BE2C (cell line): ENCODE measurements around the gene PID1.

ENCODE experiments used
- DNase-seq: peaks from one replicate; pipeline ENCODE4 v3.0.0-alpha.2; 2020
- H3K27me3 ChIP-seq: fragments of 250-450 bp; sonication (Bioruptor Pico); 2 replicates; pipeline ENCODE4 v1.5.1; 2020; ENCODE audit warnings: mild to moderate bottlenecking
- H3K36me3 ChIP-seq: fragments of 250-450 bp; sonication (Bioruptor Pico); 2 replicates; pipeline ENCODE4 v1.5.1; 2020; ENCODE audit warnings: mild to moderate bottlenecking
- H3K4me1 ChIP-seq: fragments of 250-450 bp; sonication (Bioruptor Pico); 2 replicates; pipeline ENCODE4 v1.5.1; 2020
- H3K4me3 ChIP-seq: 2 replicates; pipeline ENCODE4 v1.5.1; 2011; ENCODE audit warnings: low read depth, low read length
- H3K9me3 ChIP-seq: fragments of 250-450 bp; sonication (Bioruptor Pico); 2 replicates; pipeline ENCODE4 v1.5.1; 2020
- CTCF ChIP-seq: IDR thresholded peaks from 2 replicates; pipeline ENCODE4 v1.5.1; 2012; ENCODE audit warnings: mild to moderate bottlenecking, low read depth, low read length

The PID1 gene

GRCh38 chr2:229300371-229300770 lies 29.3 kb upstream of the PID1 start:
- Histone ChIP-seq H3K27me3 (no peaks in the 10 kb centered on the region), H3K9me3 (no peaks in the 10 kb centered on the region), H3K4me3 (no peak overlapping the region), H3K36me3 (no peaks in the 10 kb centered on the region), H3K4me1 (no peaks in the 10 kb centered on the region)
- DNase-seq, result no peak
- no peak for TF ChIP-seq CTCF

GRCh38 chr2:229297247-229297646 lies 26.2 kb upstream of the PID1 start:
- Histone ChIP-seq H3K4me3 (no peak overlapping the region), H3K9me3 (no peaks in the 10 kb centered on the region), H3K36me3 (no peaks in the 10 kb centered on the region), H3K27me3 (no peaks in the 10 kb centered on the region), H3K4me1 (no peaks in the 10 kb centered on the region)
- no peak for TF ChIP-seq CTCF
- no peak for DNase-seq

GRCh38 chr2:229296536-229296935 lies 25.4 kb upstream of the PID1 start:
- no peak for DNase-seq
- H3K36me3 ChIP-seq, result no peaks in the 10 kb centered on the region
- no peak overlapping the region for H3K4me3 ChIP-seq
- H3K27me3 ChIP-seq, result no peaks in the 10 kb centered on the region
- no peaks in the 10 kb centered on the region for H3K9me3 ChIP-seq
- no peak for TF ChIP-seq CTCF
- no peaks in the 10 kb centered on the region for H3K4me1 ChIP-seq

- H3K9me3 ChIP-seq, result no peaks in the 10 kb centered on the region
- no peak for DNase-seq
- no peaks in the 10 kb centered on the region for H3K4me1 ChIP-seq
- no peak for TF ChIP-seq CTCF
- H3K27me3 ChIP-seq, result no peaks in the 10 kb centered on the region
- H3K4me3 ChIP-seq, result no peak overlapping the region
- no peaks in the 10 kb centered on the region for H3K36me3 ChIP-seq
Observed at GRCh38 chr2:229296016-229296415, 24.9 kb upstream of the PID1 start.

- Histone ChIP-seq H3K27me3 (no peaks in the 10 kb centered on the region), H3K9me3 (no peaks in the 10 kb centered on the region), H3K36me3 (no peaks in the 10 kb centered on the region), H3K4me1 (no peaks in the 10 kb centered on the region), H3K4me3 (no peak overlapping the region)
- TF ChIP-seq CTCF, result no peak
- no peak for DNase-seq
Observed at GRCh38 chr2:229287823-229288222, 16.7 kb upstream of the PID1 start.

- no peaks in the 10 kb centered on the region for H3K36me3 ChIP-seq
- H3K4me3 ChIP-seq, result no peak overlapping the region
- H3K4me1 ChIP-seq, result no peaks in the 10 kb centered on the region
- TF ChIP-seq CTCF, result no peak
- H3K27me3 ChIP-seq, result no peaks in the 10 kb centered on the region
- no peak for DNase-seq
- no peaks in the 10 kb centered on the region for H3K9me3 ChIP-seq
Observed at GRCh38 chr2:229282758-229283546, 11.9 kb upstream of the PID1 start.
